Activated T-helper 9 cell treated with anti-CD3 and anti-CD28 coated beads, Interleukin-2, amount 50 U/mL, for 16 hours (primary cell): Measurements from ENCODE around the gene PRKCB.
"Not testable (repeated sequence)": the region's sequence is repeated elsewhere in the genome, so short reads cannot be mapped to it uniquely, and the experiment has no call there.

Experiments
- DNase-seq: peaks from one replicate; pipeline ENCODE4 v3.0.0-alpha.2; 2020; ENCODE audit warnings: low read depth

PRKCB gene

GRCh38 chr16:24178496-24178895 lies 342.7 kb downstream of the PRKCB start:
- DNase-seq, result no peak

- no peak for DNase-seq
These were observed 344.7 kb downstream of the PRKCB start for GRCh38 chr16:24180451-24180850.

- DNase-seq, result no peak
These were observed 352.3 kb downstream of the PRKCB start for GRCh38 chr16:24188021-24188542.

- DNase-seq, result no peak
These were observed 353.1 kb downstream of the PRKCB start for GRCh38 chr16:24188751-24189318.

- DNase-seq, result no peak
These were observed 354.2 kb downstream of the PRKCB start for GRCh38 chr16:24189941-24190340.

GRCh38 chr16:24191876-24192402 lies 356.2 kb downstream of the PRKCB start:
- DNase-seq, result no peak

- DNase-seq, result no peak
These were observed 359.4 kb downstream of the PRKCB start for GRCh38 chr16:24195221-24195620.

GRCh38 chr16:24198807-24199533 lies 363.2 kb downstream of the PRKCB start:
- no peak for DNase-seq

- DNase-seq, result no peak
These were observed 367.9 kb downstream of the PRKCB start for GRCh38 chr16:24203675-24204074.

GRCh38 chr16:24204150-24204665 lies 368.4 kb downstream of the PRKCB start:
- no peak for DNase-seq

- no peak for DNase-seq
These were observed 371.1 kb downstream of the PRKCB start for GRCh38 chr16:24206926-24207325.

GRCh38 chr16:24208710-24209109 lies 372.9 kb downstream of the PRKCB start:
- no peak for DNase-seq

GRCh38 chr16:24214992-24215391 lies 379.2 kb downstream of the PRKCB start:
- DNase-seq, result no peak

GRCh38 chr16:24216961-24217360 lies 381.2 kb downstream of the PRKCB start:
- DNase-seq, result no peak

- no peak for DNase-seq
These were observed 381.7 kb downstream of the PRKCB start for GRCh38 chr16:24217461-24217860.

- DNase-seq, result no peak
These were observed 382.5 kb downstream of the PRKCB start for GRCh38 chr16:24218299-24218698.

GRCh38 chr16:24221219-24221618 lies 385.4 kb downstream of the PRKCB start:
- DNase-seq, result no peak

GRCh38 chr16:24228514-24228913 lies 392.7 kb downstream of the PRKCB start:
- DNase-seq, result no peak

- no peak for DNase-seq
These were observed 397.2 kb downstream of the PRKCB start for GRCh38 chr16:24232936-24233335.

GRCh38 chr16:24234737-24235136 lies 399.0 kb downstream of the PRKCB start:
- no peak for DNase-seq

- DNase-seq, result no peak
These were observed 400.0 kb downstream of the PRKCB start for GRCh38 chr16:24235806-24236205.

GRCh38 chr16:24238846-24239245 lies 403.1 kb downstream of the PRKCB start:
- DNase-seq, result not testable (repeated sequence)

GRCh38 chr16:24246911-24247607 lies 411.3 kb downstream of the PRKCB start:
- no peak for DNase-seq
